ES-I3 (cell line): ENCODE measurements around the gene ATP6V1F.

ENCODE experiments used
- H3K36me3 ChIP-seq: 2 replicates; pipeline ENCODE4 v1.6.1; 2013; ENCODE audit warnings: mild to moderate bottlenecking, low read length, control low read depth, moderate library complexity; ENCODE audit not compliant: insufficient read depth
- H3K4me1 ChIP-seq: 2 replicates; pipeline ENCODE4 v1.6.1; 2013; ENCODE audit warnings: mild to moderate bottlenecking, control low read depth, low read length; ENCODE audit not compliant: insufficient read depth
- H3K9ac ChIP-seq: 2 replicates; pipeline ENCODE4 v1.6.1; 2013; ENCODE audit warnings: low read depth, mild to moderate bottlenecking, low read length, moderate library complexity
- H3K9me3 ChIP-seq: 2 replicates; pipeline ENCODE4 v1.6.1; 2013; ENCODE audit warnings: mild to moderate bottlenecking, low read length, moderate library complexity; ENCODE audit not compliant: control insufficient read depth, insufficient read depth

ATP6V1F gene

DNA sequence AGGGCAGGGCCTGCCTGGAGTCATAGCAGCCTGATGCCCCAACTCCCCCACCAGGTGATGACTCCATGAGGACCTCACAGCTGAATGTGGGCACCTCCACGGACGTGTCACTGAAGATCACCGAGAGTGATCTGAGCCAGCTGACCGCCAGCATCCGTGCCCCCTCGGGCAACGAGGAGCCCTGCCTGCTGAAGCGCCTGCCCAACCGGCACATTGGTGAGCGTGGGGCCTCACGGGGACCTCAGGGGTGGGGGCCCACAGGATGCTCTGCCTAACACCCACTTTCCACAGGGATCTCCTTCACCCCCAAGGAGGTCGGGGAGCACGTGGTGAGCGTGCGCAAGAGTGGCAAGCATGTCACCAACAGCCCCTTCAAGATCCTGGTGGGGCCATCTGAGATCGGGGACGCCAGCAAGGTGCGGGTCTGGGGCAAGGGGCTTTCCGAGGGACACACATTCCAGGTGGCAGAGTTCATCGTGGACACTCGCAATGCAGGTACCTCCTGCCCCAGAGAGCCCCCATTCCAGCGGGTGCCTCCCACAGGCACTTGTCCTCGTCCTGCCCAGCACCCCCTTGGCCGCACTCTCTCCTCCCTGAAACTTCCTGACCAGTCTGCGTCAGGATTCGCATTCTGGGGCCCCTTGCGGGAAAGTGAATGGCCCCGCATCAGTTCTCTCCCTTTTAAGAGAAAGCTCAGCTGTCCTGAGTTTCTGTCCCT is 10.0 kb upstream of the ATP6V1F start:
- Histone ChIP-seq H3K36me3 (peaks cover 4% of the 10 kb centered on the region), H3K9ac (no peak overlapping the region), H3K4me1 (no peaks in the 10 kb centered on the region), H3K9me3 (no peaks in the 10 kb centered on the region)

GRCh38 chr7:128853799-128854198 is 8.9 kb upstream of the ATP6V1F start:
- H3K9me3 ChIP-seq = no peaks in the 10 kb centered on the region
- H3K4me1 ChIP-seq = no peaks in the 10 kb centered on the region
- H3K9ac ChIP-seq = no peak overlapping the region
- peaks cover 4% of the 10 kb centered on the region for H3K36me3 ChIP-seq

- Histone ChIP-seq H3K9ac (no peak overlapping the region), H3K4me1 (no peaks in the 10 kb centered on the region; the same call in 1 of the 2 replicates), H3K36me3 (peaks cover 4% of the 10 kb centered on the region), H3K9me3 (no peaks in the 10 kb centered on the region)
Observed at GRCh38 chr7:128854396-128854795, 8.3 kb upstream of the ATP6V1F start.

DNA sequence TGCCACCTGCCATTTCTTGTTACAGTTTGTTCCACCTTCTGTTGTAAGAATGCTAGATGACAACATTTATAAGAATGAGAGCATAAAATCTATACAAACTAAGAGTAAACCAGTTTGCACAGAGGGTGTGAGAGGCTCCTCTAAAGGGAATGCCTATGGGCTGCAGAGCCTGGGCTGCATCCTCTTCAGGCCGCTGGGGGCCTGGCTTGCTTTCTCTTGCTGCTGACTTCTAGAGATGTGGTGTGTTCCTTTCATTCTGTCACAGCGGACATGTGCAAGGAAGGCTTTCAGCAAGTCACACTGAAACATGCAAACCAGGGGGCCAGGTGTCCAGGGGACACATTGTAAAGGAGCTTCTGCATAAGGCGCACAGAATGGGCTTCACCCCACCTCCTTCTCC is 7.1 kb upstream of the ATP6V1F start:
- no peak overlapping the region for H3K9ac ChIP-seq
- H3K36me3 ChIP-seq = peaks cover under 1% of the 10 kb centered on the region
- peaks cover 2% of the 10 kb centered on the region; the same call in 1 of the 2 replicates for H3K4me1 ChIP-seq
- no peaks in the 10 kb centered on the region for H3K9me3 ChIP-seq

DNA sequence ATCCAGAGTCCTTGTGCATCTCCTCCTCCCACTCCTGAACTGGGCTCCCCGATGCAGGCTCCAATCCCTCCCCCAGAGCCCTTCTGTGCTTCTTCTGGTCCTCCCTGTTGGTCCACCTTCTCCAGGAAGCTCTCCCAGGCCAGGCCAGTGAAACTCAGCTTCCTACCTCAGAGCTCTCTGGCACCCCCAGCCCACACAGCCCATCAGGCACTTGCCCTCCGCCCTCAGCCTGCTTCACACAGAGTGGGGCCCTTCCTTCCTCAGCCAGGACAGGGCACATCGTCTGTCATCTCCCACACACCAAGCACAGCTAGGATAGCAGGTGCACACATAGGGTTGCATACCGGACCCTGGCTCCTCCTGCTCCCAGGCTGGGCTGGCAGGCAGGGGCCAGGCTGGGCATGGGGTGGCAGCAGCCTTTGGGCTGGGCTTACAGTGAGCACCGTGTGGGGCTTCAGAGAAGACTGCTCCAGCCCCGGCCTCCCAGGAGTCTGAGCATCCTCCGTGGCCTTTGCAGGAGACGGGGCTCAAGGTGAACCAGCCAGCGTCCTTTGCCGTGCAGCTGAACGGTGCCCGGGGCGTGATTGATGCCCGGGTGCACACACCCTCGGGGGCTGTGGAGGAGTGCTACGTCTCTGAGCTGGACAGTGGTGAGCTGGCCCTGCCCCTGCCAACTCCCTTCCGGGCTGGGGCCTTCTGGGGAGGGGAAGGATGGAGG is 6.5 kb upstream of the ATP6V1F start:
- H3K9ac ChIP-seq = no peak overlapping the region
- peaks cover 6% of the 10 kb centered on the region for H3K4me1 ChIP-seq
- H3K9me3 ChIP-seq = no peaks in the 10 kb centered on the region
- no peaks in the 10 kb centered on the region; the same call in 1 of the 2 replicates for H3K36me3 ChIP-seq

- Histone ChIP-seq H3K9ac (no peak overlapping the region), H3K9me3 (no peaks in the 10 kb centered on the region), H3K4me1 (peaks cover 6% of the 10 kb centered on the region), H3K36me3 (no peaks in the 10 kb centered on the region; the same call in 1 of the 2 replicates)
Observed at GRCh38 chr7:128858380-128859231, 4.0 kb upstream of the ATP6V1F start.

GRCh38 chr7:128859232-128860157 is 3.2 kb upstream of the ATP6V1F start:
- Histone ChIP-seq H3K4me1 (peaks cover 6% of the 10 kb centered on the region), H3K9ac (no peak overlapping the region), H3K36me3 (no peaks in the 10 kb centered on the region), H3K9me3 (no peaks in the 10 kb centered on the region)

DNA sequence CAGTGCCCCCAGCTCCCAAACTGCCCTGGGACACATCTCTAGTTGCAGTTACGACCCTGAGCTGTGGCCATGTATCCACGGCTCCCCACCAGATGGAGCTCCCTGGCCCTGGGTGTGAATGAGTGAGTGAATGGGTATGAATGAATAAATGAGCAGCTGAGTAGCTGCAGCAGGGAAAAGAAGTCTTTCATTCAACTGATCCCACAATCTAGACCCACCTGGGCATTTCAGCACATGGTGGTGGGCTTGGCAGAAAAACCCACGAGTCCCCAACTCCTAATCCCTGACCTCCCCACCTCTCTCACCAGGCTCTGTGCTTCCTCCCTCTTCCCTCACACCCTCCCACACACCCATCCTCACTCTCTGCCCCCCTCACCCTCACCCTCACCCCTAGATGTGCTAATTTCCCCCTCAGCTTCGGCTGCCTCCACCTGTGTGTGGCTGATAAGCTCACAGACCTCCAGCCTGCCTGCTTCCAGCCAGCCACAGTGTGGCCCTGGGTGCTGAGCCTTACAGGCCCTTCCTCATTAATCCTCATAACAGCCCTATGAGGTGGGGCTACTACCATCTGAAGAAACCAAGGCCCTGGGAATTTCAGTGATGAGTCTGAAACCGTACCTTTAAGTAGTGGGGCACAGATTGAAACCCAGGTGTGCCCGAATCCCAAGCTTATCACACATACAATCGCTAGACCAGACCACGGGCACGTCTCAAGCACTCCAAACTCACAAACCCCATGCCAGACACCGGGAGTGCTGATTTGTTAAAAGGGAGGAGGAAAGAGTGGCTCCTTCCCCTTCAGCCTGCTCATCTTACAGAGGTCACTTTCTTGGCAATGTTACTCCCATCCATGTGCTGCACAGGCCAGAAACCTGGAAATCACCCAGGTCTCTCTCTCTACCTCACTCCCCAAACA is 2.2 kb upstream of the ATP6V1F start:
- H3K4me1 ChIP-seq = peaks cover 6% of the 10 kb centered on the region
- no peaks in the 10 kb centered on the region for H3K9me3 ChIP-seq
- no peak overlapping the region for H3K9ac ChIP-seq
- H3K36me3 ChIP-seq = no peaks in the 10 kb centered on the region

GRCh38 chr7:128861957-128862570 is 592 bp upstream of the ATP6V1F start:
- peak overlapping the region; percentile 74; the same call in 1 of the 2 replicates for H3K9ac ChIP-seq
- H3K36me3 ChIP-seq = no peaks in the 10 kb centered on the region

DNA sequence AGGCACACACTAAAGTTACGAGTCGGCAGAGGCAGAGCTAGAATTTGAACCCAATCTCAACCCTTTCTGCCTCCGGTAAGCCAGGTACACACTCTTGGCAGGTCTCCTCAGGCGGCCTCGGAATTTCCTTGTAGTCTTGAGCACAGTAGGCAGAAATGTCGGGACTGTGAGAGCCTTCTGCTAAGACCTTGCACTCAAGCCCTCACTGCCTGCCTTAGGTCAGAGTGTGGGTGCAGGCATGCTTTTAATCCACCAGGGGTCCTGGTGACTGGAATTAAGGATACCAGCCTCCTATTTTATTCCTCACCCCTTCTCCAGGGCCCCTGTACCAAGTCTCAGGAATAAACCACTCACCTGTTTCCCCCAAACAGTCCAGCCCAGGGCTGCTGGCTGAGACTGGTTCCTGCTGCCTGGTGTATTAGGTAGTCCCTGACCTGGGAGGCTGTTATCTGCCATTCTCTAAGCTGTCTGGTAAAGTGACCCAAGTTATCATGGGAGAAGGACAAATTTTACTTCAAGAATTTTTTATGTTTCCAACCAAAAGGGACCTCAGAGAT is 855 bp downstream of the ATP6V1F start:
- H3K9ac ChIP-seq = peak overlapping the region; percentile 74
- H3K36me3 ChIP-seq = no peaks in the 10 kb centered on the region
- no peaks in the 10 kb centered on the region for H3K9me3 ChIP-seq
- peaks cover 6% of the 10 kb centered on the region for H3K4me1 ChIP-seq

More at GRCh38 chr7:128861957-128862570, 592 bp upstream of the ATP6V1F start:
- H3K9me3 ChIP-seq = no peaks in the 10 kb centered on the region
- H3K4me1 ChIP-seq = peaks cover 6% of the 10 kb centered on the region

- Histone ChIP-seq H3K9me3 (no peaks in the 10 kb centered on the region), H3K36me3 (no peaks in the 10 kb centered on the region), H3K9ac (no peak overlapping the region), H3K4me1 (peaks cover 6% of the 10 kb centered on the region)
Observed at GRCh38 chr7:128865303-128865702, 2.6 kb downstream of the ATP6V1F start.
